GM12874 (cell line): Measurements from ENCODE around the gene TMEM11.

Experiments used
- TF ChIP-seq, protein P1 (sequence below): IDR thresholded peaks from 2 replicates; pipeline ENCODE4 v1.5.1; 2011; ENCODE audit warnings: low read depth, mild to moderate bottlenecking, control low read depth, low read length, moderate library complexity; ENCODE audit not compliant: insufficient read depth

The TMEM11 gene

DNA sequence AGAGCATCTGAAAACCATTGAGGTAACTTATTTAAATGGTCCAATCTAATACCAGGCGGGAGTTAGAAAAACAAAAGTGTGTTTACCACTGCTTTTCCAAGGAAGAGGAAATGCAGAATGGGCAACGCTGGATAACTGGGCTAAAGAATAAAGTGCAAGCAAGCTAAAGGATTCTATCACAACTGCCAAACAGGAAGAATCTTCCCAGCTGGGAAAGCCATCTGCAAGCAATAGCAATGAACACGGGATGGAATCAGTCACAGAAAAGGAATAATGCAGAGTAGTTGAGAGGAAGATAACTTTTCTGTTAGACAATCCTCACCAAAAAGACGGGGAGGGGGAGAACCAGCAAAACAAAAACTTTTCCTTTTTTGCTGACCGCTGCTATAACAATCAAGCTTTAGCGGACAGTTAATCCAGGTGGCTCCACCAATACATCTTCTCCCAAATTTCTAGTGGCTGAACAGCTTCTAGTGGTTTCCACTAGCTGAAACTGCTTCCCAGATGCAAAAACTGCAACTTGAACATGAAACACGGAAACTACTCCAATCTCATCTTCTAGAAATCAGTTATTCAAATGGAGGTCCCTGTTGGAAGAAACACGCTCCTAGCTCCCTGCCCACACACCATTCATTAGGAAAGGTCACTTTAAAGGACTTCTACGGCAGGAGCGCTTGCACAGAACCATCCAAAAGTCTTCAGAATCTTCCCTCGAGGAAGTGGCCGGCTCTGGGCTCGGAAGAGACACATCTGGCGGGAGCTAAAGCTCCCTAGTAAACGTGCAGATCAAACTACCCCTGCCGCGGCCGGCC, 929 bp downstream of the TMEM11 start:
- TF ChIP-seq, protein P1, sequence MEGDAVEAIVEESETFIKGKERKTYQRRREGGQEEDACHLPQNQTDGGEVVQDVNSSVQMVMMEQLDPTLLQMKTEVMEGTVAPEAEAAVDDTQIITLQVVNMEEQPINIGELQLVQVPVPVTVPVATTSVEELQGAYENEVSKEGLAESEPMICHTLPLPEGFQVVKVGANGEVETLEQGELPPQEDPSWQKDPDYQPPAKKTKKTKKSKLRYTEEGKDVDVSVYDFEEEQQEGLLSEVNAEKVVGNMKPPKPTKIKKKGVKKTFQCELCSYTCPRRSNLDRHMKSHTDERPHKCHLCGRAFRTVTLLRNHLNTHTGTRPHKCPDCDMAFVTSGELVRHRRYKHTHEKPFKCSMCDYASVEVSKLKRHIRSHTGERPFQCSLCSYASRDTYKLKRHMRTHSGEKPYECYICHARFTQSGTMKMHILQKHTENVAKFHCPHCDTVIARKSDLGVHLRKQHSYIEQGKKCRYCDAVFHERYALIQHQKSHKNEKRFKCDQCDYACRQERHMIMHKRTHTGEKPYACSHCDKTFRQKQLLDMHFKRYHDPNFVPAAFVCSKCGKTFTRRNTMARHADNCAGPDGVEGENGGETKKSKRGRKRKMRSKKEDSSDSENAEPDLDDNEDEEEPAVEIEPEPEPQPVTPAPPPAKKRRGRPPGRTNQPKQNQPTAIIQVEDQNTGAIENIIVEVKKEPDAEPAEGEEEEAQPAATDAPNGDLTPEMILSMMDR, result no peak

DNA sequence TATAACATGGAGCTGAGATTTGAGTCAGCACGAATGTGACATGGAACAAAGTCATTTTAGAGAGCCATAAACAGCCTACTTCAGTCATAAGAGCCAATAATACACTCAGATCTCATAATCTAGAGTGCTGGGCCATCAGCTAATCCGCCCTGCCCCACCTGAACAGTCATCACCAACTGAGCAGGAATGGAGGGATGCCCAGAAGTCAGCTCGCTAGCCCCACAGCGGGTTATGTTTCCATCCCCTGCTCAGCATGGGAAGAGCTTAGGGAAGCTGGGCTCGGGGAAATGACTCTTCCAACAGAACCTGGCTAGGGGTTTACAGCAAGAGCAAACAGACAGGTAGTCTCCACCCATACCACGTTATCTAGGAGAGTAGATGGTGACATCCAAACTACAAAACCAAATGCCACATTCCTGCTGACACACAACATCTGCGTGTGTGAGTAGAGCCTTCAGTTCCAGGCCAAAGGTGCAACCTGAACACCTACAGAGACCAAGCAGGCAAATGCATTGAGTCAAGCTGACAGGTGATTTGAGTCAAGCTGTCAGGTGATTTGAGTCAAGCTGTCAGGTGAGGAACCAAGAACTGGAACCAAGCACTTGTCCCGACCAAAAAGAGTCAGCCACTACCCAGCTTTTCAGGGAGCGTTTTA, 2.0 kb downstream of the TMEM11 start:
- TF ChIP-seq, protein P1, result no peak

DNA sequence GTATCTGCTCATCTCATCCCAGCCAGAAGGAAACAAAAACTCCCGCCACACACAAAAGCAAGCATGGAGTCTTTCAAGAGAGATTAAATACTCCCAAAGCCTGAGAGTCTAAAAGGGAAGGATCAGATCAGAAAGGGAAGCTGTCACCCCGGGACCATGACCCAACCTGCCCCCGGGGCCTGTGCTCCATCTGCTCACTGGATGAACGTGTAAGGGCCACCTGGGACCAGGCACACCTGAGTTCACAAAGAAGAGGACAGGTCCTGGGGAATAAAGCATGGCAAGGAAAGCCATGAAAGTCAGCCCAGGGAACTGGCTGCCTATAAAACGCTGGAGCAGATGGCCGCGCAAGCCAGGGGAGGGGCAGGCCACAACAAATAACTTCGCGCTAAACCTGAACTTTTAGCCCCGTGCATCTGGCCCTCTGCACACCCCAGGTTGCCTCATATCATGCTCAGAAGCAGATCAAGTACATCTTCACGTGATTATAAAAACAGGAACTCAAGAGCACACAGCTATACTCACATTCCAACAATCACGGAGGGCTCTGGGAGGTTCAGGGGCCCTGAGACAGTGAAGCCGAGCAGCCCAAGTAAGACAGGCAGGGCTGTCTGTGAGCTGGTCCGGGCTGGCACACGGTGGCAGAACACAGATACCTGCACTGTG, 3.4 kb downstream of the TMEM11 start:
- TF ChIP-seq, protein P1, result no peak

GRCh38 chr17:21209511-21210175, 4.3 kb downstream of the TMEM11 start:
- TF ChIP-seq, protein P1, result no peak

GRCh38 chr17:21208352-21208751, 5.6 kb downstream of the TMEM11 start:
- TF ChIP-seq, protein P1, result no peak

DNA sequence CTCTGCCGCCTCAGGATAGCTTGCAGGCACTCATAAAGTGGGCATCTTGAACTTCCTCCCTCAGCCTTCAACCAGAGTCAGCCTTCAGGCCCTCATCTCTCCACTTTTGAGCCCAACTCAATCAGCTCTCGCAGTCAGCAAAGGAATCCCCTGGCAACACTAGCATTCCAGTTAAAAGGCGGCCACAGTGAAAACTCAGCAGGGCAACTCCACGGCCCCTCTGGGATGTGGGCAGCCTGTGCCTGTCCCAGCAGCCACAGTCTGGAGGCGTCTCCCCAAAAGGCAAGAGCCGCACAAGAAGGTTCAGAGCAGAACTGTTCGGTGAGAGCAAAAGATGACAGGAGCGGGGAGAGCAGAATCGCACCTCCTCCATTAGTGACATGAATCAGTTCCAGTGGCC, 9.0 kb downstream of the TMEM11 start:
- TF ChIP-seq, protein P1, result no peak

GRCh38 chr17:21202512-21202911, 11.4 kb downstream of the TMEM11 start:
- TF ChIP-seq, protein P1, result no peak
